ENCODE data around the gene KMT2A.
"Not testable (repeated sequence)": the region's sequence is repeated elsewhere in the genome, so short reads cannot be mapped to it uniquely, and the experiment has no call there.

Gene KMT2A

GRCh38 chr11:118533769-118534729, 97.8 kb downstream of the KMT2A start:
- FAIRE-seq = no peak

- no peak for FAIRE-seq
Measured at GRCh38 chr11:118535261-118535660, 99.0 kb downstream of the KMT2A start.

- FAIRE-seq = no peak
Measured at GRCh38 chr11:118536726-118537125, 100.4 kb downstream of the KMT2A start.

- no peak for FAIRE-seq
Measured at GRCh38 chr11:118537409-118537980, 101.2 kb downstream of the KMT2A start.

- FAIRE-seq = no peak
Measured at GRCh38 chr11:118544010-118544646, 107.8 kb downstream of the KMT2A start.

GRCh38 chr11:118544647-118545010, 108.3 kb downstream of the KMT2A start:
- no peak for FAIRE-seq

GRCh38 chr11:118545533-118545932, 109.2 kb downstream of the KMT2A start:
- no peak for FAIRE-seq

GRCh38 chr11:118547132-118547531, 110.8 kb downstream of the KMT2A start:
- no peak for FAIRE-seq

- FAIRE-seq = no peak
Measured at GRCh38 chr11:118552341-118552740, 116.0 kb downstream of the KMT2A start.

- FAIRE-seq = no peak
Measured at GRCh38 chr11:118560806-118561205, 124.5 kb downstream of the KMT2A start.

GRCh38 chr11:118565051-118565450, 128.8 kb downstream of the KMT2A start:
- FAIRE-seq = no peak

- FAIRE-seq = no peak
Measured at GRCh38 chr11:118569670-118570069, 133.4 kb downstream of the KMT2A start.

- FAIRE-seq = no peak
Measured at GRCh38 chr11:118570787-118571186, 134.5 kb downstream of the KMT2A start.

- FAIRE-seq = not testable (repeated sequence)
Measured at GRCh38 chr11:118571701-118572060, 135.4 kb downstream of the KMT2A start.

GRCh38 chr11:118572061-118572980, 136.0 kb downstream of the KMT2A start, which contains the start of gene ARCN1:
Gene ARCN1, plus strand, starts transcription at chr11:118572409. Its CDS starts 139 bp downstream, at chr11:118572548.
- no peak for FAIRE-seq

GRCh38 chr11:118572981-118573550, 136.8 kb downstream of the KMT2A start:
- FAIRE-seq = peak; percentile 47

- no peak for FAIRE-seq
Measured at GRCh38 chr11:118574636-118575035, 138.3 kb downstream of the KMT2A start.
